KG1 (cell line): ENCODE data around the gene PIGT.
"Not testable (repeated sequence)": the region's sequence is repeated elsewhere in the genome, so short reads cannot be mapped to it uniquely, and the experiment has no call there.

Experiments
- DNase-seq: peaks from one replicate; lab custom pipeline; 2025; lab: John Stamatoyannopoulos, UW

PIGT gene

GRCh38 chr20:45462711-45463509 lies 47.0 kb downstream of the PIGT start:
- DNase-seq = no peak

- no peak for DNase-seq
Observed at GRCh38 chr20:45463709-45464108, 47.8 kb downstream of the PIGT start.

GRCh38 chr20:45465491-45466266 lies 49.7 kb downstream of the PIGT start:
- DNase-seq = no peak

- DNase-seq = no peak
Observed at GRCh38 chr20:45467172-45467571, 51.2 kb downstream of the PIGT start.

GRCh38 chr20:45467861-45468260 lies 51.9 kb downstream of the PIGT start:
- DNase-seq = no peak

- no peak for DNase-seq
Observed at GRCh38 chr20:45469336-45470261, 53.7 kb downstream of the PIGT start, which contains the start of gene WFDC2. WFDC2 (plus strand) TSS chr20:45469753; CDS start chr20:45469782, 29 bp downstream.

- DNase-seq = no peak
Observed at GRCh38 chr20:45470262-45470931, 54.5 kb downstream of the PIGT start.

- no peak for DNase-seq
Observed at GRCh38 chr20:45470937-45471336, 55.0 kb downstream of the PIGT start.

- DNase-seq = not testable (repeated sequence)
Observed at GRCh38 chr20:45472286-45472685, 56.3 kb downstream of the PIGT start.
